Activated CD8-positive, alpha-beta memory T cell treated with anti-CD3 and anti-CD28 coated beads, Interleukin-2, amount 50 U/mL, for 1 hour (primary cell): ENCODE data around the gene KLK15.
"Not testable (repeated sequence)": the region's sequence is repeated elsewhere in the genome, so short reads cannot be mapped to it uniquely, and the experiment has no call there.

Source experiments
- DNase-seq: peaks from one replicate; pipeline ENCODE4 v3.0.0-alpha.2; 2020; ENCODE audit errors: extremely low read depth

KLK15 gene

DNA sequence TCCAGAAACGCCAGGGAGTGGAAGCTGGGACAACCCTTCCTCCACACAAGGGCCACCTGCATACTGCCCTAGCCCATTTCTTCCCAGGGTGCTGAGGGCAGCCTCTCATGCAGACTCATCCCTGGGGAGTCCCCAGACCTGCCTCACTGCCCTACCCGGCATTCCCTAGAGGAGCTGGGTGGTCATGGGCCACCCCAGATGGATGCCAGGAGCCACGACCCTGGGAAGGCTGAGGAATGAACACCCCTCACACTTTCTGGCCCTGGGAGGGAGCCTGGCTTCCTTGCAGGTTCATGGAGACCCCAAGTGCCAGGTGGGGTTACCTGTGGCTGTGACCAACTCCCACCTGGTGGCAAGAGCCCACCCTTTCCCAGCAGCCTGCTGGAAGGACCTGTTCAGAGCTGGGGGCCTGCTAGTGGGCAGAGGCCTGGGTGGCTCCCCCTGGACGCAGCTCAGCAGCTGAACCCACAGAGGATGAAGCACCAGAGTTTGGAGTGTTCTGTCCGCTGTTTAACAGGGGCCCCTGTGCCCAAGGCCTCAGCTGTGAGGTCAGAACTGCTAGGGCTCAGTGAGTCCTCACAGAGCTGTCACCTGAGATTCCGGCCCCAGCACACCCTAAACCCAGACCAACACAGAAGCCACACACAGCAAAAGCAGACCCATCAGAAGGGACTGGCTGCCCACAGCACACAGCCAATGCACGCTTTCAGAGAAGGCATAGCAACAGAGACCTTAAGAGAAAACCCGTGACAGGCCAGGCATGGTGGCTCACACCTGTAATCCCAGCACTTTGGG lies 36.5 kb downstream of the KLK15 start:
- no peak for DNase-seq

DNA sequence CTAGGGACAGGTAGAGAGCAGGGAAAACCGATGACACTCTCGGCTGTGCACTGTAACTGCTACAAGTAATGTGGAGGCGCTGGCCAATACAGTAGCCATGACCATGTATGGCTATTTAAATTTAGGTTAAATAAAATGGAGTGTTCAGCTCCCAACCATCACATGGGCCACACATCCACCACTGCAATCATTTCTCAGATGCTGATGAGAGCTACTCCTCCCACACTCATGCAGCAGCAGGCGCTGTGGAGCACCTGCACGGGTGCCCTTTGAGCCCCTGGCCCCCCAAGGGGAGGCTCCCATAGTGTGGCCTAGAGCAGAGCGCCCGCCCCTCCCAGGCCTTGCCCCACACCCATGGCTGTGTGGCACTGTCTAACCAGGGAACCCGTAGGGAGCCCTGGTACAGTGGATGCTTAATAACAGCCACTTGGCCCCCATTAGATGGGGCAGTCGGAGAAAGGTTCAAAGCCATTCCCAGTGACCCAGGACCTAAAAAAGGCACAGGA lies 37.2 kb downstream of the KLK15 start:
- no peak for DNase-seq

- no peak for DNase-seq
These were observed 37.7 kb downstream of the KLK15 start for GRCh38 chr19:50795664-50796073.

GRCh38 chr19:50794876-50795663 lies 38.3 kb downstream of the KLK15 start:
- no peak for DNase-seq

GRCh38 chr19:50794074-50794875 lies 39.1 kb downstream of the KLK15 start:
- DNase-seq = no peak

- no peak for DNase-seq
These were observed 39.8 kb downstream of the KLK15 start for GRCh38 chr19:50793558-50794065.

DNA sequence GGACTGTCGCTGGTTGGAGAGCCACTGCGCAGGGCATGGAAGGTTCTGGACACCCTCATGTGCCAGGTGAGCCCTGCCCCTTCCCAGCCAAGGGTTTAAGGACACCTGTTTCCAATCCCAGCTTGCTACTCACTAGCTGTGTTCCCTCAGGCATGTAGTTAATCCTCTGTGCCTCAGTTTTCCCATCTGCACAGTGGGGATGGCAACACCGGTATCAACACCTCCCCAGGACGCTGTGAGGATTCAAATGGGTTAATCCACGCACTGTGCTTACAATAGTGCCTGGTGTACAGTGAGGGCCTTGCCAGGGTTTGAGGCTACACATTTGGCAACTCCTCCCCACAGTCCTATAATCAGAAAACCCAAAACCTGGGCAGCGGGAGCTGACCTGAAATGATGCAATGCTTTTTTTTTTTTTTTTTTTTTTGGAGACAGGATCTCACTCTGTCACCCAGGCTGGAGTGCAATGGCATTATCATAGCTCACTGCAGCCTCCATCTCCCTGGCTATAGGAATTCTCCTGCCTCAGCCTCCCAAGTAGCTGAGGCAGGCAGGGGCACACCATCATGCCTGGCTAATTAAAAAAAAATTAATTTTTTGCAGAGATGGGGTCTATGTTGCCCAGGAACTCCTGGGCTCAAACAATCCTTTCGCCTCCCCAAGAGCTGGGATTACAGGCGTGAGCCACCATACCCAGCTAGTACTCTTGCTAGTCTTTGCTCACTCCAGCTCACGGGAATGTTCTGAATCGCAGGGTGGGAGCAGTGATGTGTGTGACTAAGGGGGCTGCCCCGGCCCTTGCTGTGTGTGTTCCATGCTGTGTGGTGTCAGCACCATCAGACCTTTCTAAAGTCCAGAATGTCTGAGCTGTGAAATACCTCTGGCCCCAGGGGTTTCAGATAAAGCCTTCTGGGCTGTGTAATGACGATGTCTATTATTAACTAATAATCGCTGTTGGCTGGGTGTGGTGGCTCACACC lies 40.8 kb downstream of the KLK15 start:
- no peak for DNase-seq

DNA sequence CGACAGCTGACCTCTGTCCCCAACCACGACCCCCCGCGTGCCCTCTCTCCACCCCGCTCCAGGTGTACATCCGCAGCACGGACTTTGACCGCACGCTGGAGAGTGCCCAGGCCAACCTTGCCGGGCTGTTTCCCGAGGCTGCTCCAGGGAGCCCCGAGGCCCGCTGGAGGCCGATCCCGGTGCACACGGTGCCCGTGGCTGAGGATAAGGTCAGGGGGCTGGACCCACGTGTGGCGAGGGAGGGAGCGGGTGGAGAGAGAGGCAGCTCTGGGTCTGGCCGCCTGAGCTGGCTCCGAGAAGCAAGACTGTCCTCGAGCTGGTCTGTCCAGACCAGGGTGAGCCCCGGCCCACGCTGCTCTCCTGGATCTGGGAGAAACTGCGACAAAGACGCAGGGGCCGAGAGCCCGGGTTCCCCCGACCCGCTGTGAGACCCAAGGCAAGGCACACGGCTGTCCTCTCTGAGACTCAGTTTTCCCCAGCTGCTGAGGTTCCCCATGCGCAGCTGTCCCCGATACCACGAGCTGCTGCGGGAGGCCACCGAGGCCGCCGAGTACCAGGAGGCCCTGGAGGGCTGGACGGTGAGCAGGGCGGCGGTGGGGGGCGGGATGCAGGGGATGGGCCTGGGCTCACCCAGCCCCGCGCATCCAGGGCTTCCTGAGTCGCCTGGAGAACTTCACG lies 41.6 kb downstream of the KLK15 start:
- no peak for DNase-seq

DNA sequence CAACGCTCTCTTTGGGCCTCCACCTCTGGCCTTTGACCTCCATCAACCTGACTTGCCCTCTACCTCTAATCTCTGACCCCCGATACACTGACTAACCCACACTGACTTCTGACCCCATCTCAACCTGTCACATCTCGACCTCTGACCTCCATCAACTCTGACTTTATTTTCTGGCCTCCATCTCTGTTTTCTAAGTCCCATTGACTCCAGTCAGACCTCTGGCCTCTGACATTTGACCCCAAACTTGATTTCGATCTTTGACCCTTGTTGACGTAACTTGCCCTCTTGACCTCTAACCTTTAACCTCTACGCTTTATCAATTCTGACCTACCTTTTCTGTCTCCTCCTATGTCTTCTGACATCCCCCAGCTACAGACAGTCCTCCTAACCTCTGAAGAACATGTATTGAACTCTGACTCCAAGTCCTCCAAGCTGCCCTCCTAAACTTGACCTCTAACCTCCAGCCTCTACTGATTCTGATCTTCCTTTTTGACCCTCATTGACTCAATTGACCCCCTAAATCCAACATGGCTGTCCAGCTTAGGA lies 42.4 kb downstream of the KLK15 start:
- DNase-seq = no peak

GRCh38 chr19:50790396-50790795 lies 43.0 kb downstream of the KLK15 start, which contains the start of gene ACP4:
TSS of gene ACP4 (plus strand) at chr19:50790415. CDS start at chr19:50790415, 0 bp downstream.
- DNase-seq = no peak

DNA sequence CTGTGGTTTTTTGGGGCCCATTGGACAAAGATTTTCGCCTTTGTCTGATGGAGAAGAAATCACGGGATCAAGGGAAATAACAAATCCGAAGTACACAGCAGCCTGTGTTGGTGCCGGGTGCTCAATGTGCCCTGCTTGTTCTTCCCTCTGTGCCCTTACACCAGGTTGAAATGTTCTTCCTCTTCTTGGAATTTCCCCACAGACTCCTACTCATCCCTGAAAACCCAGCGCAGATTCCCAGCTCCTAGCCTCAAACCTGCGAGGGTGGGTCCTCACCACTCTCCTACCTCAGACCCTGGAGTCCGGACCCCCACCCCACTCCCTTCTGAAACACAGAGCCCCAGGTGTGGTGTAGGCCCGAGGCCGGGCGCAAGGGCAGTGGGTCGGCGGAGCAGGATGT lies 48.0 kb downstream of the KLK15 start:
- no peak for DNase-seq

- no peak for DNase-seq
These were observed 48.7 kb downstream of the KLK15 start for GRCh38 chr19:50784710-50785109.

GRCh38 chr19:50783848-50784152 lies 49.6 kb downstream of the KLK15 start:
- not testable (repeated sequence) for DNase-seq

DNA sequence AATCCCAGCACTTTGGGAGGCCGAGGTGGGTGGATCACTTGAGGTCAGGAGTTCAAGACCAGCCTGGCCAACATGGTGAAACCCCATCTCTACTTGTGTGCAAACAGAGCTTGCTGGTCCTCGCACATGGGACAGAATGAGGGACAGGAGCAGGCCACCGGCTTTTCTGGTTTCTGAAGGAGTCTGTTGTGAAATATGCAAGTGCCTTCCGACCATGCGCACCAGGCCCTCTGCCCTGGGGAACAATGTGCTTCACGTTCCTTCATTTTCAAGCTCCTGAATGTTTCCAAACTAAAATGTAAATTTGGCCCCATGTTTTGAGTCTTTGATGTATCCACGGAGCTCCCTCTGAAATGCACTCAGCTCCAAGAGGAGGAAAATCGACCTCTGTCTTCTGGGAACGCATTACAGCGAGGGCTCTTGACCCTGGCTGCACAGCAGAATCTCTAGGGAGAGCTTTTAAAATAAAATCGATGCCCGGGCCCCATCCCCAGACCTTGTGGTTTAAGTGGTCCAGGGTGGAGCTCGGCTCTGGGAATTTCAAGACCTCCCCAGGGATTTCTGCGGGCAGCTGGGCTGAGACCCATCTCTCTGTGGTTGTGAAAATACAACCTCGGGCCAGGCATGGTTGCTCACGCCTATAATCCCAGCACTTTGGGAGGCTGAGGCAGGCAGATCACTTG lies 52.5 kb downstream of the KLK15 start:
- DNase-seq = no peak

DNA sequence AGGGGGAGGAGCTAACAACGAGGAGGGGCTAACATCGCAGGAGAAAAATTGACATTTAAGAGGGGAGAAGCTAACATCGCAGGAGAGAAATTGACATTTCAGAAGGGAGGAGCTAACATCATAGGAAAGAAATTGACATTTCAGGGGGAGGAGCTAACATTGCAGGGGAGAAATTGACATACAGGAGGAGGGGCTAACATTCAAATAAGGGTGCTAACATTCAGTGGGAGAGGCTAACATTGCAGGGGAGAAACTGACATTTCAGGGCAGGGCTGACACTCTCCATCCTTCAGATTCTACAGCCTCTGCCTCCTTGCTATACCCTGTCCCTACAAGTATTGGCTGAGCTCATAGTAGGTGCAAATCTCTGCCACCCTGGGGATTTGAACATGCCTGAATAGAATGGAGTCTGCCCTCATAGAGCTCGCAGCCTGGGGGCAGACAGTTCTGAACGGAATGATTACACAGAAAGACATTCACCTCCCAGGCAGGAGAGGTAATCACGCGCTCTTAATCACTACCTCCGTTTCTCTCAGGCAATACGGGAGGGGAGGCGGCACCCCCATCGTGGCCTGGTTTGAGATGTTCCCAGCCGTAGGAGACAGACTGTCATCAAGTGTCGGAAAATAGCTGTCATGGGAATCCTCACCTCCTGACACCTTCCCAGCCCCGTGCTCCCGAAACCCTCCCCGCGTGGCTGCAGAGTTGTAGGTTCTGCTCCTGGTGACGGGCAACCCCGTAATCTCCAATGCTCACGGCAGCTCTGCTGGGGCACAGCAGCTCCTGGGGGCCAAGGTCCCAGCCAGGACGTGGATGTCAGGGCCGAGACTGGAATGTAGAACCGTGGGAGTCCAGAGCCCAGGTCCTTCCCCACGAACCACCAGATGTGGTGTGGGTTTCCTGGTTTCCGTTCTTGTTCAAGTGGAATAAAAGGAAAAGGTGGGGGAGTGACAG lies 53.6 kb downstream of the KLK15 start:
- DNase-seq = no peak

GRCh38 chr19:50778906-50779430 lies 54.4 kb downstream of the KLK15 start:
- no peak for DNase-seq

DNA sequence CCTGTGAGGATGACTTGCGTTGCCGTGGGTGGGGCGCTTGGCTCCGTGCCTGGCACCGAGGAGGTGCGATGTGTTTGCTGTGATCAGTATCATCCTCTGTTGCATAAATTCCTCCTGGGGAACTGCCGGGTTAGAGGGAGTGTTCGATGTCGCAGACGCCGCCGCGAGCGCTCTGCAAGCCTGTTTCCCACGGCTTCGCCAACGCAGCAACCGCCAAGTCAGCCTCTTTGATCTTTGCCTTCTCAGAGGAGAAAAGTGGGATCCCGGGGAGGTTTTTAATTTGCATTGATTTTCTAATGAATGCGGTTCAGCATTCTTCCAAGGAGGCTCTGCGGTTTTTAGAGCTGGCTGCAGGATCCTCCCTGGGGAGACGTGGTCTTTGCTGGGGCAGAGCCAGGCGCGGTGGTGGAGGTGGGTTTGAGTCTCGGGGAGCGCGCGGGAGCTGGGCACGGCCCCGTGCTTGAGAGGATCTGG lies 55.5 kb downstream of the KLK15 start:
- no peak for DNase-seq

DNA sequence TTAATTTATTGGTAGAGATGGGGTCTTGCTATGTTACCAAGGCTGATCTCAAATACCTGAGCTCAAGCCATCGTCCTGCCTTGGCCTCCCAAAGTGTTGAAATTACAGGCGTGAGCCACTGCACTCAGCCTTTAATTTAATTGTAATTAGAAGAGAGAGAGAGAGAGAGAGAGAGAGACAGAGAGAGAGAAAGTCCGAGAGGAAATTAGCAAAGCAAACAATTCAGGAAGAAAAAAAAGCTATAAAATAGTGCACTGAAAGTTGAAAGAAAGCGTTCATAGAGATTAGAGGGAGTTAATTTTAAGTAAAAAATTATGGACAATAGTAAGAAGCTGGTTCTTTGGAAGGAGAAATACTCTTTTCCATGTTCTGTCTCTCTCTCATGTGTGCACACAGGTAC lies 56.1 kb downstream of the KLK15 start:
- no peak for DNase-seq
